D341Med (cell line): ENCODE measurements around the gene SNRNP40.
"Not testable (repeated sequence)": the region's sequence is repeated elsewhere in the genome, so short reads cannot be mapped to it uniquely, and the experiment has no call there.

Experiments
- DNase-seq: peaks from one replicate; pipeline ENCODE4 v3.0.0; 2012; ENCODE audit warnings: low spot score

Gene SNRNP40

DNA sequence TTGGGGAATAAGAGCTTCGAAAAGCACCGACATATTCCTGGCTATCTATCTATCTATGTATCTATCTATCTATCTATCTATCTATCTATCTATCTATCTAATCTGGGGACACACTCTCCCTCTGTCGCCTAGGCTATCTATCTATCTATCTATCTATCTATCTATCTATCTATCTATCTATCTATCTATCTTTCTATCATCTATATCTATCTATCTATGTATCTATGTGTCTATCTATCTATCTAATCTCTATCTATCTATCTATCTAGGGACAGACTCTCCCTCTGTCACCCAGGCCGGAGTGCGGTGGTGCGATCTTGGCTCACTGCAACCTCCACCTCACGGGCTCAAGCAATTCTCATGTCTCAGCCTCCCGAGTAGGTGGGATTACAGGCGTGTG, 14.2 kb downstream of the SNRNP40 start:
- not testable (repeated sequence) for DNase-seq

DNA sequence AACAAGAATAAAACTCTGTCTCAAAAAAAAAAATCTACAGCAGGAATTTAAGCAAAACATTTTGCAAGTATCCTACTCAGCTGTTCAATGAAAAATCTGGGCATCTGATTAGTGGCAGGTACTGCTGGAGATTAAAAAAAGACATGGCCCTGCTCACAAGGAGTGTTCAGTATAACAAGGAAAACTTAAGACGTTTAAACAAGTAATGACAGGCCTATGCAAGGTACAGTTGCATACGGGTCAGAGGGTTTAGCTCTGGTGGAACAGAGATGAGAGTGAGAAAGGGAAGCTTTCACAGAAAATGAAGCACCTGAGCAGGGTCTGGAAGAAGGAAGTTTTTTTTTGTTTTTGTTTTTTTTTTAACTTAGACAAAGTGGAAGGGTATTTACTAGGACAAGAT, 23.0 kb downstream of the SNRNP40 start:
- no peak for DNase-seq

DNA sequence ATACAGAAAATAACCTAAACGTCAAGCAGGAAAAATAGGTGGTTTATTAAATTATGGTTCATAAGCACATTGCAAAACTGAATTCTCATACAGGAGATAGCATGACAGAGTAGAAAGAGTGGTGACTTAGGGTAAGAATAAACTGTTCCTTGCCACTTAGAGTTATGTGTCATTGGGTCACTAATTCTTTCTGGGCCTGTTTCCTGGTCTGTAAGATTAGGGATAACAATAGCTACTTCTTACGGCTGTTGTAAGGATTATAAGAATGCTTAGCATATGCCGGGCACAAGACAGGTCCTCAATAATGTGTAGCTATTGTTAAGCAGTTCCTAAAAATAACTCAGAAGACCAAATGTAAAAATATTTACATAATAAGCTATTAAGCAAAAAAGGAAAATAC, 24.2 kb downstream of the SNRNP40 start:
- DNase-seq: no peak

DNA sequence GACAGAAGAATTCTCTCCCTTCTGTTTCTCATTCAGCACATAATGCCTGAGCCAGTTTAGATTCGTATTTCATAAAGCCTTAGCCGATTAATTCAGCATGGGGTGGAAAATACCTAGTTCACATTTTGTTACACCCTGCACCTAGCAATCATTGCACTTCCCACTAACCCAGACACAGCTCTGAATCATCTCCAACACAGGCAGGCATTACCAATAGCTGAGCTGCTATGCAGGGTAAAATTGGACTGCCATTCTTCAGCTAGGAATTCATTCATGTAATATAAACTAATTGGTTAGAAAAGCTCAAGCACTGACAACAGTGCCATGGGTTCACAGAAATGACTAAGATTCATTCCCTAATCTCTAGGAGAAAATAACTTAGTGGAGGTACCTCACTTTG, 30.0 kb downstream of the SNRNP40 start:
- DNase-seq: no peak

DNA sequence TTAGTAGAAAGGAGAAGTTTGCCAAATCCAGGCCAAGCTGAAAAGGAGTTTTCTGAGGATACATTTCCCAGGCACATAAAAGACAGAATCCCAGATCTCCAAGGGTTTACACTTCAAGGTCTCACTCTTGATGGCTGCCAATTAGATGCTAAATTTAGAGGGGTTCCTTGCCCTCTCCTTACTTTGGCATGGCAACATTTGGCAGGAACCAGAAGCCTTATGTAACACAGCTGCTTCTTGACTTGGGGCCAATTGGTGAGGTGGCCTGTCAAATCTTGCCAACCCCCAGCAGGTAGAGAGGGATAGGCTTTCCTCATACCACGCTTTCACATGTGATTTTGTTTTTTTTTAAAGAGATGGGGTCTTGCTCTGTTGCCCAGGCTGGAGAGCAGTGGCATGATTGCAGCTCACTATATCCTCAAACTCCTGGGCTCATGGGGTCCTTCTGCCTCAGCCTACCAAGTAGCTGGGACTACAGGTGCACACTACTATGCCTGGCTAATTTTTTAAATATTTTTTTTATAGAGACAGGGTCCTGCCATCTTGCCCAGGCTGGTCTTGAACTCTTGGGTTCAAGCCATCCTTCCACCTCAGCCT, 31.7 kb downstream of the SNRNP40 start:
- DNase-seq: no peak

DNA sequence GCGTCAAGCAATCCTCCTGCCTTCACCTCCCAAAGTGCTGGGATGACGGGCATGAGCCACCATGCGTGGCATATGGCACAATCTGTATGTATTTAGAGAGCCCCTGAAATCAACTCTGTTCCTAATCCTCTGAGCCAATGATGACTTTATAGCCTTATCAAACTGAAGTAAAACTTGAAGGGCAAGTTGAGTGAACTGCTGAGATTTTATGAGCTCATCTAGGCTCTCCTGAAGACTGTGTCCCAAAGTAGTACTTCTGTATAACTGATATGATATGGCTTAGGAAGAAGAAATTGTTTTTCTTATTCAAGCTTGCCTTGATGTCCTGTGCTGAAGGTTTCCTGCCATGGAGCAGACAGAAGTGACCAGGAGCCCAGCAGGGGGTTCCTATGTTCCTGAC, 33.2 kb downstream of the SNRNP40 start:
- no peak for DNase-seq

DNA sequence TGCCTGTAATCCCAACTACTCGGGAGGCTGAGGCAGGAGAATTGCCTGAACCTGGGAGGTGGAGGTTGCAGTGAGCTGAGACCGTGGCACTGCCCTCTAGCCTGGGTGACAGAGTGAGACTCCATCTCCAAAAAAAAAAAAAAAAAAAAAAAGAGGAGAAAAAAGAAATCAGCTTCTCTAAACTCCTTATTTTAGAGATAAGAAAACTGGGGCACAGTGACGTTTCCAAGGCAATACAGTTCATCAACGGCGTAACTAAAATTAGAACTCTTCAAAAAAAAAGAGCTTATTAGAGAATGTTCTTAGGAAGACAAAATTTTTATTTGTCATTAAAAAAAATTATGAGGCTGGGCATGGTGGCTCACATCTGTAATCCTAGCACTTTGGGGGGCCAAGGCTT, 34.2 kb downstream of the SNRNP40 start:
- DNase-seq: not testable (repeated sequence)

DNA sequence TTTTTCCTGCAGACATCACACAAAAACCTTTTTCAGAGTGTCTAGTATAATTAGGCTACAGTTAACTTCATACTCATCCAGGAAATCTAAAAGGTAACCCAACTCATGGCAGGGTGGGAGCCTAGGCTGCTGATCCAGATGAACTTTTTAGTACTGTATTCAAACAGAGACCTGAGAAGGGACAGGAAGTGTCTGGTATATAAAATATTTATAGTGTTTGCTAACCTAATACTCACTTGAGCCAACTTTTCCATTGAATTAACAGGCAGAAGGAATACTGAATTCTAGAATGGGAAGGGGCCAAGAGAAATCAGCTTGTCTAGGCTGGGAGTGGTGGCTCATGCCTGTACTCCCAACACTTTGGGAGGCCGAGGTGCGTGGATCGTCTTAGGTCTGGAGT, 34.7 kb downstream of the SNRNP40 start:
- no peak for DNase-seq

DNA sequence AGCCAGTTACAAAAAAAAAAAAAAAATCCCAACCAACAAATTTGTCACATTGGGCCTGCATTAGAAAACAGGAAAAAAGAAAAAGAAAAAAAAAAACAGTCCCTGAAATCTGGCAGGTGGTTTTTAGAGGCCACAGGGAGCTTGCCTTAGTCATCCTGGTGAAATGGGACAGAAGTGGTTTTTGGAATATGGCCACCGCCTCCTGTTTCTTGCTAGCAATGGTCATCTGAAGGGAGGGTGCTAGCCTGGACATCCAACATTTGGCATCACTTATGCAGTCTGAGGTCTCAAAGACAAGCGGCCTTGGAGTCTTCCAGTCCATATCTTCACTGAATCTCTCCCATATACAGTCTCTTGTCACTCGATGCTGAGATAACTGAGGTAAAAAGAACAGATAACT, 36.8 kb downstream of the SNRNP40 start:
- DNase-seq: no peak

DNA sequence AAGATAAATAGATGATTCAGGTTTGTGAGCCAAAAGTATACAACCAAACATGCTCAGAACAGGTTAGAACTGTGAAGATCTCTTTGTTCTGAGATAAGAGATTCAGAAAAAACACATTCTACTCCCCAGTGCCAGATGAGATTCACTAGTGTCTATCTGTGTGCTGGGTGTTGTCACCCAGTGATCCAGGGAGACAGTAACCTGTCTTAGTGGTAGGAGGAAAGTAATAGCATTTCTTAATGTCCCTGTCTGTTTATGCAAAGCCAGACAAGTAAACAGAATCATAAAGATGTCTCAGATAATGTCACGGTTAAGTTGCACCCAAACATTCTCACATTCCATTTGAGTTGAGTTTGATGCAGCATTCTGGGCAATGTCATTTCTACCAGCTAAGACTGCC, 38.0 kb downstream of the SNRNP40 start:
- DNase-seq: no peak

DNA sequence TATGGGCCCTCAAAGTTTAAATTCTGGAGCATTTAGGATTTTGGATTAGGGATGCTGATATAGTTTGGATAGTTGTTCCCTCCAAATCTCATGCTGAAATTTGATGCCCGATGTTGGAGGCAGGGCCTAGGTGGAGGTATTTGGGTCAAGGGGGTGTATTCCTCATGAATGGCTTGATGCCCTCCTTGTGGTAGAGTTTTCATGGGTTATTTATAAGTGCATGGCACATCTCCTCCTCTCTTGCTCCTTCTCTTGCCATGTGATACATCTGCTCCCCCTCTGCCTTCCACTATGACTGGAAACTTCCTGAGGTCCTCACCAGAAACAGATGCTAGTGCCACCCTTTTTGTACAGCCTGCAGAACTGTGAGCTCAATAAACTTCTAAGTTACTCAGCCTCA, 39.4 kb downstream of the SNRNP40 start:
- DNase-seq: no peak

DNA sequence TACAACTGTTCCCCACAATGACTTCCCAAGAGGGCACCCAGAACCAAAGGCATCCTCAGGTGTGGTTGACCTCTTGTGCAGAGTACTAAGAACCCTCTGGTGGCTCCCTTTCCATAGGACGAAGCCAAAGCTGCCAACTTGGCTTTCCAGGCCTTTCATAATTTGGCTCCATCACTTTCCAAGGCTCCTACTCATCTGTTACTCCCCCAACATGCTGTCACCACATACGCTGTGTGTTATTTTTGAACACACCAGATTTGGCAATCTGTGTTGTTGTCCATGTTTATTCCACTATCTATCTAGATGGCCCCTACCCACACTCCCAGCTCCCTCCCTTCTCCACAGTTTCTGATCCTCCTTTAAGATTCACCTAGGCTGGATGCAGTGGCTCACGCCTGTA, 46.7 kb downstream of the SNRNP40 start:
- no peak for DNase-seq

DNA sequence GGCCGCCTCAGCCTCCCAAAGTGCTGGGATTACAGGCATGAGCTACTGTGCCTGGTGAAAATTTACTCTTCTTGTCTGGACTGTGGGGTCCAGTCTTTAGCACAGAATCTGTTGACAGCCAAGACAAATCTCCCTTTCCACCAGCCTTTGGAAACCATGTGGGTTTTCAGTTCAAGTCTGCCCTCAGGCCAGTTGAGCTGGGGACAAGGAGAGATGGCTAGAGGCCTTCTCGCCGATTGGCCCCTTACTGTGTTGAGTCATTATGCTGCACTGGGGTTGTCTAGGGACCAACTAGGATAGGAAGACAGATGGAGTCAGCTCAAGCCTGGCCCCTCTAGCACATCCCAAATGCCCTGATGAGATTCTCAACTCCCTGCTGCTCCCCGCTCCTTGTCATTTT, 48.3 kb downstream of the SNRNP40 start:
- DNase-seq: no peak

DNA sequence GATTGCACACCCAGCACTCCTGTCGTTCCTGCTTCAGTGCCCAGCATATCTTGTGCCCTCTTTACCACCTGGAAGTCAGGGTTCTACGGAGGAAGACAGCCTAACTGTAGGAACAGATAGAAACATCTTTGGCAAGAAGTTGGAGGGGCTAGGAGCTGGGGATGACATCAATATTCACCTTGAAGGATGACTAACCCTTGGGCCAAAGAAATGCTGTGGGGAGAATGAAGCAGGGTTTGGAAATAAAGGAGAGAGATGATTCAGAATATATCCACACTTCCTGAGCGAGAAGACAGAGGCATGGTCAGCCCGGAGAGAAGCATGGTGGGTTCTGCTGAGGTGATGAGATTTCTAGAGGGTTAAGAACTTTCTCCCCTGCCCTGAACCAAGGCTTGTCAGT, 52.3 kb downstream of the SNRNP40 start:
- no peak for DNase-seq

DNA sequence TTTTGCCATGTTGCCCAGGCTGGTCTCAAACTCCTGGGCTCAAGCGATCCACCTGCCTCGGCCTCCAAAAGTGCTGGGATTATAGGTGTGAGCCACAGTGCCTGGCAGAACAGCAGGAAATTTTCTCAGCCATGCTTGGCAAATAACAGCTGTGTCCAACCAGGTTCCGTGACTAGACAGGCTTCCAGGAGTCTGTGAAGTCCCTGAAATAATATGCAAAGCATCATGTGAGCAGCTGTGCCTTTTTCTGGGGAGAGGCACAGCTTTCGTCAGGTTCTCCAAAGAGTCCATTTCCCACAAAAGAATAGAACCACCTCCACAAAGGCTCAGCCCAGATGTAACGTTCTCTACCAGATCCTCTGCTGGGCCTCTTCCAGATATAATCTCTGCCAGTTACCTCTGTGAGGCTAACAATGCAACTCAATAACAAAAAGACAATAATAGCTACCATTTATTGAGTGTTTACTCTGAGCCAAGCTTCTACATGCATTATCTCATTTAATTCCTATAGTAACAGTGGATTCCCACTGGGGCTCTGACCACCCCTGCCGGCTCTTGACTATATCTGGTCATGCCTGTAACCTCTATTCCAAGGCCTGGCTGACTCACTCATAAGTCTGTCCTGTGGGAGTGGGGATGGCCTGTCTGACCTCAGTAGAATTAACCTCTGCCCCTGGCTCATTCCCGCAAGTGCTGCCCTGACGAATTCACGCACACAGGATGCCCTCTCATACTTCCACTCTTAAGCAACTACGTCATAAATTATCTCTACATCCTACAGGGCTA, 52.9 kb downstream of the SNRNP40 start:
- DNase-seq: no peak

DNA sequence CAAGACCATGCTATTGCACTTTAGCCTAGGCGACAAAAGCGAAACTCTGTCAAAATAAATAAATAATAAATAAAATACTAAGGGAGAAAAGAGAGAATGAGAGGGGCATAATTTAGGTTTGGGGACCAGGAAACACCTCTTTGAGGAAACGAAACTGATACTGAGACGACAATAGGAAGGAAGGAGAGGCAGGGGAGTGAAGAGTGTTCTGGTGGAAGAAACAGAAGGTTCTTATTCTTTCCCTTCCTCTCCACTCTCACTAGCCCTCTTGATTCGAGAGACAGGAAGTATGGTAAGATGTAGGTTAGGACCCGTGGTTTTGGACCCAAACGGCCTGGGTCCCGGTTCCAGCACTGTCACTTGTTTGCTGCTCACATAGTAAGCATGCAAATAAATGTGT, 55.3 kb downstream of the SNRNP40 start:
- DNase-seq: no peak

DNA sequence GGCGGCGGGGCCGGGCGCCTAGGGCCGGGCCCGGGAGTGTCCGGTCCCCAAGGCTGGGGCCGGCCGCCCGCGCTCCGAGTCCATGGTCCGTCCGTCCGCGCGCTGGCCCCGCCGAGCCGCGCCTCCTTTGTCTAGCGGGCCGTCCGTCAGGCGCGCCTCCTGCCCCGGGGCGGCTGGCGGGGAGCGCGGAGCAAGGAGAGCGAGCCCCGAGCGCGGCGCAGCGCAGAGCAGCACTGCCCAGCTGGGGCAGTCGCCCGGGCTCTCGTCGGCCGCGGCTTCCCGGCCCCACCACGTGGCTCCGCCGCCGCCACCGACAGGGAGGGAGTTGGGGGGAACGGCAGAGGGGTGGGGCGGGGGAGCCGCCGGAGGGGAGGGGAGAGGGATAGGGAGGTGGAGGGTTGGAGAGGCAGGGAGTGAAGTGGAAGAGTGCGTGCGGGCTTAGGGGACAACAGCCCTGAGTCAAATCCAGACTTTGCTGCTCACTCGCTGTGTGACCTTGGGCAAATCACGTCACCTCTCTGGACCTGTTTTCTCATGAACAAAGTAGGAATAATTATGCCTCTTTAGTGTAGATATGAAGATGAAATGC, 56.8 kb downstream of the SNRNP40 start, which contains the start of gene NKAIN1:
Gene NKAIN1 (minus strand): TSS at position 235 of the 589 bp plus-strand sequence. CDS start 340 bp downstream, outside the sequence.
- DNase-seq: peak; percentile 84

DNA sequence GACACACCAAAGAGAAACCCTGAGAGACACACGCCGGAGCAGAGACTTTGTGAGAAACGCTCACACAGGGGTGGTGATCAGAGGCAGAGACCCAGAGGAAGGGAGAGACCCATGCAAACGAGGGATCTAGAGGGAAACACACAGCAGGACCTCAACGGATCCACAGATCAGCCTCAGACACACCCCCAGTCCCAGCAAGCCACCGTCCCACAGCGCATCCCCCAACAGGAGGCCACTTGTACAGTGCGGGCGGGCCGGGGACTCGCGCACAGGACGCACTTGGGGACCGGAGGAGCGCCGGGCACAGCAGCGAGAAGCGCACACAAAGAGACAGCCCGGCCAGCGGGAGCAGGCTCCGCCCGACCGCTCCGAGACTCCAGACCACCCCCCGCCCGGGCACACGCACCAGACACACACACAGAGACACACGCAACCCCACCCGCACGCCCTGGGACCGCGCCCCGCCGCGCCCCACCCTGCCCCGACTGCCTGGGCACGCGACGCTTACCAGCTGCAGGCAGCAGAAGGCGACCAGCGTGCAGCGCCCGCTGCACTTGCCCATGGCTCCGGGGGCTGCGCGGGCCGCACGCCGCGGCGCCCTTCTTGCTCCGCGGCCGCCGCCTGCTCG, 57.5 kb downstream of the SNRNP40 start:
- peak; percentile 81 for DNase-seq

DNA sequence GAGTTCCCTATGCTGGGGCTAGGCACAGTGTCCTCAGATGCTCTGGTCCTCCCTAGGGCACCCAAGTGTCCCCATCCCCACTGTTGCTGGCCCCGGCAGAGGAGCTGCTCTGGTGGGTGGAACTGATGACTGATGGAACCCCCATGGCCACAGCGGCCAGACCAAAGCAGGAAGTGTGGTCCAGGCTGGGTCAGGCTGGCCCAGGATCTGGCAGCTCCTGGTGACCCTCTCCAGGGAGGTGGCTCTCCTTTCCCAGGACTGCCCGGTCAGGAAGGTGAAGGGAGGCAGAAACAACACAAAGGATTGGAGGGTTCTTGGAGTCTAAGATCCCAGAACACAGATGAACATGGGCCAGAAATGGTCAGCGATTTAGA, 58.0 kb downstream of the SNRNP40 start:
- no peak for DNase-seq

DNA sequence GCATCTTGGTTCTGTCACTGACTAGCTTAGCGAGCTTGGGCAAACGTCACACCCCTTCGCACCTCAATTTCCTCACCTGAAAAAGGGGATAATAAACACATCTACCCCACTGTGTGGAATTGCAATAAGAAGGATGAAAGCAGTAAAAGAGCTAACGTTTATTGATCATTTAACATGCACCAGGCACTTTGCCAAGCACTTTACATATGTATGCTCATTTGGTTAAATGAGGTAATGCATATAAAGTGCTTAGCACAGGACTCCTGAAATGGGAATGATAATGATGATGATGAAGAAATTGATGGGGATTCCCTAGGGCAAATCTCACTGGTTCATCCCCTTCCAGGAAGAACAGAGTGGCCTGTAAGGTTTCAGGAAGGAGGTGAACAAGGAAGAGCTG, 61.7 kb downstream of the SNRNP40 start:
- DNase-seq: no peak

DNA sequence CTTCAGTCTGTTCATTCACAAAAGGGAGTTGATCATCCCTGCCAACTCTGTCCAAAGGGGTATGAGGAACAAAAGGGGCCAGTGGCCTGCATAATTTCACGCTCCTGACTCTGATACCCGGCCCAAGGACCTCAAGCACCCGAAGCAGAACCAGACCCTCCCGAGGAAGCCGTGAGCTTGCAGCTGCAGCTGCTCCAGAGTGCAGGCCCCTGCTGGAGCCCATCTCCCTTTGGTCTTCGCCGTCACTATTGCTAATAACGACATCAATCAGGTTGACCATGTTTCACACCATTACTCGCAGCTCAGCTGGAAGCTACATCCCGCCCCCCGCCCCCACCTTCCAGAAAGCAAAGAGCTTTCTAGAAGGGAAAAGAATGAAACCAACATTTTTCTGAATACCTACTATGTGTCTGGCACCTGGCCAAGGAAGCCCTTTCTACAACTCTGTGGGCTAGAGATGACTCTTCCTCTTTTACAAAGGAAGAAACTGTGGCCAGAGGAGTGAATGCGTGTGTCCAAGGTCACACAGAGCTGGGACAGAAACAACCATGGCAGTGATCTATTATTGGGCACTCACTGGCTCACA, 62.4 kb downstream of the SNRNP40 start:
- no peak for DNase-seq

DNA sequence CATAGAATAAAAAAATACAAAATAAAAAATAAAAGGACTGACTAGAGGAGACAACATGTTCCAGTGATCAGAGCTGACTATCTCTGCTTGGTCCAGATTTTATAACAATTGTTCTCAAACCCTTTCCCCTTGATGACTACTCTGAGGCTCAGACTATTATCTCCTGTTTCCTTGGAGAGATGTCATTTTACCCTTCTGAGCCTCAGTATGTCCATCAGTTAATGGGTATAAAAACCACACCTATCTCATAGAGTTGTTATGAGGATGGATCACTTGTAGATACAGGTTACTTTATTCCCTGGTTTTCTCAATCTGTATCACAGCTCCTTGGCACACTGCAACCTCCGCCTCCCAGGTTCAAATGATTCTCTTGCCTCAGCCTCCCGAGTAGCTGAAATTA, 63.9 kb downstream of the SNRNP40 start:
- no peak for DNase-seq

DNA sequence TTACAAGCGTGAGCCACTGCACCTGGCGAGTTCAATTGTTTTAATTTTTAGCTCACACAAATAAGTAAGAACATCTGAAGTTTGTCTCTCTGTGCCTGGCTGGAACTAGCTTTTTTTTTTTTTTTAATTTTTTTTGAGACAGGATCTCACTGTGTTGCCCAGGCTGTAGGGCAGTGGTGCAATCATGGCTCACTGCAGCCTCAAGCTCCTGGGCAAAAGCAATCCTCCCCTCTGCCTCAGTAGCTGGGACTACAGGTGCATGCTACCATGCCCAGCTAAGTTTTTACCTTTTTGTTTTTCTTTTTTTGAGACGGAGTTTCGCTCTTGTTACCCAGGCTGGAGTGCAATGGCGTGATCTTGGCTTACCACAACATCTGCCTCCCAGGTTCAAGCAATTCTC, 64.8 kb downstream of the SNRNP40 start:
- DNase-seq: no peak
